Left renal pelvis (tissue), 4 donors: Measurements from ENCODE around the gene ENAM. TPM values are rescaled to one million over a fixed set of nuclear protein-coding genes. Genes with fewer than 3 reads are reported as not detected.
"Not testable (repeated sequence)": the region's sequence is repeated elsewhere in the genome, so short reads cannot be mapped to it uniquely, and the experiment has no call there.

Source experiments
- DNase-seq, 4 donors: peaks; one replicate each; pipeline ENCODE4 v3.0.0-alpha.2; 2013; ENCODE audit warnings: low read depth in 4 of 4, low spot score in 3 of 4
- polyA plus RNA-seq, 4 donors: library from polyadenylated mRNA; unstranded; fragments of 120-200 nt; gene quantifications; one replicate each; pipeline ENCODE4 v1.2.1, GENCODE V29; 2013; ENCODE audit not compliant: insufficient read length in 4 of 4

The ENAM gene
- polyA plus RNA-seq, 4 donors = 1.2 to 6.0 (median 4.9) TPM

- no peak for DNase-seq
These were observed 45.6 kb downstream of the ENAM start for GRCh38 chr4:70674191-70674590.

GRCh38 chr4:70674731-70675130 is 46.2 kb downstream of the ENAM start:
- DNase-seq = no peak

GRCh38 chr4:70676554-70677090 is 48.1 kb downstream of the ENAM start:
- no peak for DNase-seq

DNA sequence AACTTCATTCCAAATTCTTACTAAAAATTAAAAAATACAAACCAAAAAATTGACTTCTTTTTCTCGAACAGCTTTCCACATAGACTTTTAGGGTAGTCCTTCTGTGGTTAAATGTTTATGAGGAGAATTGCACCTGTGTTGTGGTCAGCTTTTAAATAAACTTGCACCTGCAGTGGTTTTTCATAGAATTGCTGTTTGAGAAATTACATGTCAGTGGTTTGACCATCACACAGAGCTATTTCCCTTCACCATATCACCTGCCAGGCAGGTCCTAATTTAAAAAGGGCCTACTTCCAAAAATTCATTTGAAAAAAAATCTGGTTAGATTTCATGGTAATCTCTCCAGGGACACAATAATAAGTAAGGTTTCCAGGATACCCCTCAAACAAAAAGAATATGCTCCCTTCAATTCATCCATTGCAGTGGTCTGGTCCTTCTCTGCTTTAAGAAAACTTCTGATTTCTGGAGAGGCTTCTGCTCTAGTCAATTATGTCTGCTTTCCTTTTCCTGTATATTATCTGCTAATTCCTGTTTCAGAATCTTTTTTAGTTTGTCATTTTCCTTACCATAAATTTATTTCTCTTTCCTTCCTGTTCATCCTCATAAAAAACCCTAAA is 49.9 kb downstream of the ENAM start:
- DNase-seq = no peak

- peak in 3 of 4 donors; percentile 27 to 32 (median 28) for DNase-seq
These were observed 52.4 kb downstream of the ENAM start for GRCh38 chr4:70680934-70681333.

DNA sequence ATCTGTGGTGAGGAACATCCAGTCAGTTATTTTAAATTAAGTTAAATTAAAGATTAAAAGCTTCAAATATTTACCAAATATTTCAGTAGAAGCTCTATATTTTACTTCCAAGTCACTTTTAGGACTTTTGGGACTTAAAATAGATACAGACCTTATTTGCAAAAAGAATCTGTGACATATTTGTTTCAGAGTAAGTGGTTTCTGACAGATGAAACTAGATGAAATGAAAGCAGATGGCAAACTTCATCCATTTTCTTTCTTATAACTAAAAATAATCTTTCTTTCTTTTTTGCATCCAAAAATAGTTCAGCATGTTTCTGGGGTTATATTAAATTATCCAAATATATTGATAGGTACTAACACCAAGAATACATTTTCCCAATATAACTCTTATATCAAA is 53.2 kb downstream of the ENAM start:
- peak in 1 of 4 donors; percentile 1 for DNase-seq

GRCh38 chr4:70682142-70682541 is 53.6 kb downstream of the ENAM start:
- DNase-seq = not testable (repeated sequence)

- DNase-seq = no peak
These were observed 58.8 kb downstream of the ENAM start for GRCh38 chr4:70687392-70687791.

DNA sequence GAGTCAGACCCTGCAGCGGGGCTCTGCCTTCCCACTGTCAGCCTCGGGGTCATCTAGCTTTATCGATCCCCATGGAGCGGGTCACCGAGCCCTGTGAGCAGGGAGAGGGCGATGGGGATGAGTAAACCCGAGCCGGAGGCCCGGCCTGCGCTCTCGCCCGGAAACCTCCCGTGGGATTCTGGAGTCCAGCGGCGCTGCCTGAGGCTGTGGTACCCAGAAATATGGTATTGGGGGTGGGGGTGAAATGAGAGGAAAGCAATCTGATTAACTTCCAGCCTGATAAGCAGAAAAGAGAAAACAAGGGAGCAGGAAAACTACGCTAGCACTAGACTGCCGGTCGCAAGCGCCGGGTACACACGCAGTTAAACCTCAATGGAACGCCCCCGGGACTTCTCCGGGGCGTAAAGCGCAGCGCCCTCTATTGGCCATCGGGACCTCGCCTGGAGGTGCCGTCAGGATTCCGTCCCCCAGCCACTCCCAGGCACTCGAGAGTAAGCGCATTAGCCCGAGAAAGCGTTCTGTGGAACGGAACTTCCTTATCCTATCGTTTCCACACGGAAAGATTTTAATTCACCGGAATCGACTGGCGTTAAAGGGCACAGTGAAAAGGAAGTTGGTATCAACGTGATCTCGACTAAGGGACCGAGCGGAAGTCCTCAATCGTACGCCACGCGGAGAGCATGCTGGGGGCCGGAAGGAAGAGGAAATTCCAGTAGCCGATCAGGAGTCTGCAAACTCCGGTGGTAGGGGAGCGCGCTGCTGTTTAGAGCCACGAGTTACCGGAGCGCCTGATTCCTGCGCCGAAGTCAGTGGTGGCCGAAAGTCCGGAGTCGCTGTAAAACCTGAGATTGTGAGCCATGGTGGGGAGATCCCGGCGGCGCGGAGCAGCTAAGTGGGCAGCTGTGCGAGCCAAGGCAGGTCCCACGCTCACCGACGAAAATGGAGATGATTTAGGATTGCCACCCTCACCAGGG is 59.6 kb downstream of the ENAM start, which contains the start of gene UTP3:
TSS of gene UTP3 (plus strand) at position 712 of the 974 bp plus-strand sequence. CDS start at position 858, 146 bp downstream.
- peak; percentile 95 to 98 (median 98) for DNase-seq

DNA sequence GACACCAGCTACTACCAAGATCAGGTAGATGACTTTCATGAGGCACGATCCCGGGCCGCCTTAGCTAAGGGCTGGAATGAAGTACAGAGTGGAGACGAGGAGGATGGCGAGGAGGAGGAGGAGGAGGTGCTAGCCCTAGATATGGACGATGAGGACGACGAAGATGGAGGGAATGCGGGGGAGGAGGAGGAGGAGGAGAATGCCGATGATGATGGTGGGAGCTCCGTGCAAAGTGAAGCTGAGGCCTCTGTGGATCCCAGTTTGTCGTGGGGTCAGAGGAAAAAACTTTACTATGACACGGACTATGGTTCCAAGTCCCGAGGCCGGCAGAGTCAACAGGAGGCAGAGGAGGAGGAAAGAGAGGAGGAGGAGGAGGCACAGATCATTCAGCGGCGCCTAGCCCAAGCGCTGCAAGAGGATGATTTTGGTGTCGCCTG is 60.3 kb downstream of the ENAM start:
- DNase-seq = no peak

DNA sequence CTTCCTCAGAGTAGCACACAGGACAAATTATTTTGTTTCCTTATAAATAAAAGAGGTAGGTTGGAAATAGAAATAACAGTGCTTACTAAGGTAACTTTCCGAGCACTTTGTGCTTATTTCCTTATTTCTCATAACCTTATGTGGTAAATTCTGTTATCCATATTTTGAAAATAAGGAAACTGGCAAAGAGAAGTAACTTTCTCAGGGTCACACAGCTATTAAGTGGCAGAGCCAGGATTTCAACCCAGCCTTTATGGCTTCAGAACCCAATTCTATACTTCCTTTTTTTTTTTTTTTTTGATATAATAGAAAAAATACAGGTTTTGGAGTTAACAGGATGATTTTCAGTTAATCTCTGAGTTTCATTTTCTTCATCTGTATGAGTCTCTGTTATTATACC is 63.1 kb downstream of the ENAM start:
- no peak for DNase-seq

- DNase-seq = not testable (repeated sequence)
These were observed 66.1 kb downstream of the ENAM start for GRCh38 chr4:70694633-70695032.

Other genes starting within 250 kb of the ENAM start
- not detected for gene SMR3B, start 245.6 kb upstream of the ENAM start, polyA plus RNA-seq
- not detected for gene OPRPN, start 230.8 kb upstream of the ENAM start, polyA plus RNA-seq
- gene MUC7, start 156.5 kb upstream of the ENAM start, polyA plus RNA-seq = under 1 TPM in 2 of 4 donors, not detected in 2; 0.20 to 0.24 TPM
- gene AMTN, start 110.2 kb upstream of the ENAM start, polyA plus RNA-seq = not detected
- 1 to 10 TPM in 2 of 4 donors, under 1 TPM in 2; 0.20 to 1.5 (median 1.2) TPM for gene AMBN, start 36.5 kb upstream of the ENAM start, polyA plus RNA-seq
- 1 to 10 TPM in 2 of 4 donors, under 1 TPM in 2; 0.45 to 1.5 (median 1.1) TPM for gene JCHAIN, start 37.8 kb downstream of the ENAM start, polyA plus RNA-seq
- gene UTP3, start 59.8 kb downstream of the ENAM start, polyA plus RNA-seq = 10 to 100 TPM; 27.9 to 48.7 (median 44.3) TPM
- 100 to 1,000 TPM in 2 of 4 donors, 10 to 100 TPM in 2; 71.1 to 180 (median 99.9) TPM for gene RUFY3, start 93.2 kb downstream of the ENAM start, polyA plus RNA-seq
- gene GRSF1, start 211.1 kb downstream of the ENAM start, polyA plus RNA-seq = 100 to 1,000 TPM in 3 of 4 donors, 10 to 100 TPM in 1; 92.0 to 140 (median 127) TPM